DMS114 treated with DMSO at 0.1 percent for 48 hours (cell line): Measurements from ENCODE around the gene AP4E1.
A peak's percentile ranks its signal among the peaks of the same experiment; 100 is the strongest.
"Not testable (repeated sequence)": the region's sequence is repeated elsewhere in the genome, so short reads cannot be mapped to it uniquely, and the experiment has no call there.

ENCODE experiments used
- DNase-seq: peaks from one replicate; lab custom pipeline; 2025; ENCODE audit not compliant: unreplicated experiment; lab: John Stamatoyannopoulos, UW

AP4E1 gene

GRCh38 chr15:50888054-50888453 lies 20.4 kb upstream of the AP4E1 start:
- DNase-seq = no peak

- no peak for DNase-seq
These were observed 18.9 kb upstream of the AP4E1 start for GRCh38 chr15:50889589-50889988.

- DNase-seq = no peak
These were observed 17.7 kb upstream of the AP4E1 start for GRCh38 chr15:50890751-50891150.

- no peak for DNase-seq
These were observed 17.3 kb upstream of the AP4E1 start for GRCh38 chr15:50891159-50891558.

- DNase-seq = no peak
These were observed 14.5 kb upstream of the AP4E1 start for GRCh38 chr15:50893976-50894375.

- not testable (repeated sequence) for DNase-seq
These were observed 7.1 kb upstream of the AP4E1 start for GRCh38 chr15:50901390-50901789.

GRCh38 chr15:50904211-50904610 lies 4.3 kb upstream of the AP4E1 start:
- no peak for DNase-seq

- DNase-seq = no peak
These were observed 3.4 kb upstream of the AP4E1 start for GRCh38 chr15:50905055-50905454.

GRCh38 chr15:50906954-50907600 lies 1.4 kb upstream of the AP4E1 start:
- no peak for DNase-seq

GRCh38 chr15:50907601-50908208 lies 778 bp upstream of the AP4E1 start:
- DNase-seq = peak; percentile 28

GRCh38 chr15:50909010-50909317 lies 481 bp downstream of the AP4E1 start:
- DNase-seq = no peak

- DNase-seq = not testable (repeated sequence)
These were observed 1.9 kb downstream of the AP4E1 start for GRCh38 chr15:50910426-50910795.

- DNase-seq = no peak
These were observed 2.5 kb downstream of the AP4E1 start for GRCh38 chr15:50911001-50911400.

GRCh38 chr15:50911621-50912020 lies 3.1 kb downstream of the AP4E1 start:
- no peak for DNase-seq

- DNase-seq = no peak
These were observed 7.9 kb downstream of the AP4E1 start for GRCh38 chr15:50916400-50916799.

GRCh38 chr15:50919359-50919758 lies 10.9 kb downstream of the AP4E1 start:
- not testable (repeated sequence) for DNase-seq

- no peak for DNase-seq
These were observed 16.8 kb downstream of the AP4E1 start for GRCh38 chr15:50925281-50925680.

- DNase-seq = no peak
These were observed 20.6 kb downstream of the AP4E1 start for GRCh38 chr15:50929062-50929461.

GRCh38 chr15:50930792-50931191 lies 22.3 kb downstream of the AP4E1 start:
- no peak for DNase-seq

- no peak for DNase-seq
These were observed 24.9 kb downstream of the AP4E1 start for GRCh38 chr15:50933341-50933740.

GRCh38 chr15:50938525-50938924 lies 30.0 kb downstream of the AP4E1 start:
- DNase-seq = no peak

GRCh38 chr15:50939911-50940310 lies 31.4 kb downstream of the AP4E1 start:
- DNase-seq = no peak

GRCh38 chr15:50940506-50940905 lies 32.0 kb downstream of the AP4E1 start:
- no peak for DNase-seq
